ENCODE measurements around the gene SCYGR1. TPM values are rescaled to one million over a fixed set of nuclear protein-coding genes. Genes with fewer than 3 reads are reported as not detected.

The SCYGR1 gene
- total RNA-seq, 1 experiment from 2014 or later: not detected

- intact Hi-C loops (cut with micrococcal nuclease; ENCODE audit: unreplicated experiment): no loop called here
- peak; percentile 43 for DNase-seq (ENCODE audit: low spot score)
- BruUV-seq (replicated peaks): no TSS peak
- TF ChIP-seq EZH2 (IDR thresholded peaks at IDR 0.05; ENCODE audit: borderline replicate concordance, low read depth, low read length, poor library complexity, severe bottlenecking) (no peak), CTCF (conservative IDR thresholded peaks at IDR 0.05; ENCODE audit: low read depth, low read length) (peak; percentile 57)
- Histone ChIP-seq H3K4me3 (ENCODE audit: low read depth, low read length, poor library complexity, severe bottlenecking) (no peak overlapping the region), H3K27me3 (replicated peaks; ENCODE audit: insufficient read depth, low read depth, low read length, poor library complexity) (no peaks in the 10 kb centered on the region), H3K36me3 (ENCODE audit: insufficient read depth, low read length, poor library complexity, severe bottlenecking) (peaks cover 7% of the 10 kb centered on the region), H3K4me1 (ENCODE audit: insufficient read depth, low read length, poor library complexity, severe bottlenecking) (peaks cover 25% of the 10 kb centered on the region), H3K27ac (ENCODE audit: low read depth, low read length, poor library complexity, severe bottlenecking) (no peak overlapping the region), H3K9me3 (ENCODE audit: low read depth, low read length, poor library complexity, severe bottlenecking) (no peaks in the 10 kb centered on the region)
- POLR2A ChIA-PET (ENCODE audit: low non-redundant PET): no interaction called here
- CTCF ChIA-PET: no interaction called here
Observed at GRCh38 chr2:227363756-227364155, 24.0 kb downstream of the SCYGR1 start.

GRCh38 chr2:227360351-227360750 lies 27.4 kb downstream of the SCYGR1 start:
- H3K27me3 ChIP-seq (replicated peaks; ENCODE audit: insufficient read depth, low read depth, low read length, poor library complexity): no peaks in the 10 kb centered on the region
- H3K27ac ChIP-seq (ENCODE audit: low read depth, low read length, poor library complexity, severe bottlenecking): no peak overlapping the region
- TF ChIP-seq CTCF (conservative IDR thresholded peaks at IDR 0.05; ENCODE audit: low read depth, low read length) (no peak), EZH2 (IDR thresholded peaks at IDR 0.05; ENCODE audit: borderline replicate concordance, low read depth, low read length, poor library complexity, severe bottlenecking) (no peak)
- peaks cover 35% of the 10 kb centered on the region for H3K36me3 ChIP-seq (ENCODE audit: insufficient read depth, low read length, poor library complexity, severe bottlenecking)
- no peaks in the 10 kb centered on the region for H3K9me3 ChIP-seq (ENCODE audit: low read depth, low read length, poor library complexity, severe bottlenecking)
- peaks cover 11% of the 10 kb centered on the region for H3K4me1 ChIP-seq (ENCODE audit: insufficient read depth, low read length, poor library complexity, severe bottlenecking)
- no peak for DNase-seq (ENCODE audit: low spot score)
- ChIA-PET CTCF (no interaction called here), POLR2A (ENCODE audit: low non-redundant PET) (no interaction called here)
- intact Hi-C loops (cut with micrococcal nuclease; ENCODE audit: unreplicated experiment): no loop called here
- H3K4me3 ChIP-seq (ENCODE audit: low read depth, low read length, poor library complexity, severe bottlenecking): no peak overlapping the region
- BruUV-seq (replicated peaks): no TSS peak

- POLR2A ChIA-PET (ENCODE audit: low non-redundant PET): interaction anchor here (0.6 kb wide), 1 partner anchor 1164 kb away, joined by 3 read pairs; no protein-coding TSS in a partner anchor
- intact Hi-C loops (cut with micrococcal nuclease; ENCODE audit: unreplicated experiment): no loop called here
- Histone ChIP-seq H3K4me1 (ENCODE audit: insufficient read depth, low read length, poor library complexity, severe bottlenecking) (peaks cover 29% of the 10 kb centered on the region), H3K27ac (ENCODE audit: low read depth, low read length, poor library complexity, severe bottlenecking) (no peak overlapping the region), H3K27me3 (replicated peaks; ENCODE audit: insufficient read depth, low read depth, low read length, poor library complexity) (no peaks in the 10 kb centered on the region), H3K9me3 (ENCODE audit: low read depth, low read length, poor library complexity, severe bottlenecking) (no peaks in the 10 kb centered on the region), H3K36me3 (ENCODE audit: insufficient read depth, low read length, poor library complexity, severe bottlenecking) (peaks cover 18% of the 10 kb centered on the region), H3K4me3 (ENCODE audit: low read depth, low read length, poor library complexity, severe bottlenecking) (no peak overlapping the region)
- CTCF ChIA-PET: no interaction called here
- peak; percentile 17 for DNase-seq (ENCODE audit: low spot score)
- TF ChIP-seq CTCF (conservative IDR thresholded peaks at IDR 0.05; ENCODE audit: low read depth, low read length): no peak
- no peak for TF ChIP-seq EZH2 (IDR thresholded peaks at IDR 0.05; ENCODE audit: borderline replicate concordance, low read depth, low read length, poor library complexity, severe bottlenecking)
- BruUV-seq (replicated peaks): no TSS peak
Observed at GRCh38 chr2:227351639-227352038, 36.1 kb downstream of the SCYGR1 start.

Measured in A673 (cell line).